IPS DF 4.7 (cell line): ENCODE results near the gene TH.

Experiments used
- DNase-seq: peaks from one replicate; pipeline ENCODE4 v3.0.0-alpha.2; 2013; ENCODE audit warnings: low spot score; ENCODE audit errors: extremely low read depth

TH gene

DNA sequence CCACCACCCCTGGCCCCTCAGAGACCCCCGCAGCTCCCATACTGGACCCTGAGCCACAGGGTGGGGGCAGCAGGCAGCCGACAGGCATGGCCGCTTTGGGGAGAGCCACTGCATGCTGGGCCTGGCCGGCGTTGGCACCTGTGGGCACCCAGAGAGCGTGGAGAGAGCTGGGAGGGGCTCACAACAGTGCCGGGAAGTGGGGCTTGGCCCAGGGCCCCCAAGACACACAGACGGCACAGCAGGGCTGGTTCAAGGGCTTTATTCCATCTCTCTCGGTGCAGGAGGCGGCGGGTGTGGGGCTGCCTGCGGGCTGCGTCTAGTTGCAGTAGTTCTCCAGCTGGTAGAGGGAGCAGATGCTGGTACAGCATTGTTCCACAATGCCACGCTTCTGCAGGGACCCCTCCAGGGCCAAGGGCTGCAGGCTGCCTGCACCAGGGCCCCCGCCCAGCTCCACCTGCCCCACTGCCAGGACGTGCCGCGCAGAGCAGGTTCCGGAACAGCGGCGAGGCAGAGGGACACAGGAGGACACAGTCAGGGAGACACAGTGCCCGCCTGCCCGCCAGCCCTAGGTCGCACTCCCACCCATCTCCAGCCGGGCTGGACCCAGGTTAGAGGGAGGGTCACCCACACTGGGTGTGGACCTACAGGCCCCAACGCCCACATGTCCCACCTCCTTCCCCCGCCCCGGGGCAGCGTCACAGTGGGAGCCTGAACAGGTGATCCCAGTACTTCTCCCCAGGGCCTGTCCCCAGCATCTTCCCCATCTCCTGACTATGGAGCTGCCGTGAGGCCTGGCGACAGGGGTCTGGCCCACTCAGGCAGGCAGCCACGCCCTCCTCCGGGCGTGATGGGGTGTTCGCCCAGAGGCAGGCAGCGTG, 11.8 kb downstream of the TH start:
- no peak for DNase-seq

DNA sequence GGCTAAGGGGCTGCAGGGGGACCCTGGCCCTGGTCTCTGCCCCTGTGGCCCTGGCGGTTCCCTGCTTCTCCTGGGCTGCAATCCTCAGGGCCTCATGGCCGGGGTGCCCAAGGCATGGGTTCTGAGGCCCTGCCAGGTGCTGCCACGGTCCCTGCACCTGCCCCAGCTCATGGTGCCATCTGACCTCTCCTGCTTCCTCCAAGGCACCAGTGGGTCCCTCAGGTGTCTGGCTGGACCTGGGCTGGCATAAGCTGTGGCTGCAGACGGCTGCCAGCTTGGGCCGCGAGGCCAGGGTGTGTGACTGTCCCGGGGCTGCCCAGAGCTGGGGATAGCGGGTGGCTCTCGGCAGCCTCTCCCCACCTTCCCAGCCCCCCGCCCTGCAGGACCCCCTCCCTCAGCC, 12.6 kb downstream of the TH start:
- no peak for DNase-seq

DNA sequence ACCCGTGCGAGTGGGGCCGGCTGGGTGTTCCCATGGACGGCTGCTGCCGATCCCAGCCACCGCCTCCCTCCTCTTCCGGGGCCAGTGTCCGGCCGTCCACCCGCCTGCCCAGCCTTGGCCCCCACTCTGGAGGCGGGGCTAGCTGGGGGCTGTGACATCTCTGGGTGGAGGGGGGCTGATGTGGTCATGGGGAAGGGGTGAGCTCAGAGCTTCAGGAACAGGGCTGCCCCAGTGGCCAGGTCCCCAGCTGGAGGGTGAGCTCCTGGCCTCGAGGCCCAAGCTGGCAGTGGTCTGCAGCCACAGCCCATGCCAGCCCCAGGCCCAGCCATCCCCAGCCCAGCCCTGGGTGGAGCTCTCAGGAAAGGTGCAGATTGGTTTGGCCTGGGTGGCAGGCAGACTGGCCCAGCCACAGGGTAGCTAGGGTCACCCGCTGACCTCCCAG, 13.3 kb downstream of the TH start:
- DNase-seq, result no peak

DNA sequence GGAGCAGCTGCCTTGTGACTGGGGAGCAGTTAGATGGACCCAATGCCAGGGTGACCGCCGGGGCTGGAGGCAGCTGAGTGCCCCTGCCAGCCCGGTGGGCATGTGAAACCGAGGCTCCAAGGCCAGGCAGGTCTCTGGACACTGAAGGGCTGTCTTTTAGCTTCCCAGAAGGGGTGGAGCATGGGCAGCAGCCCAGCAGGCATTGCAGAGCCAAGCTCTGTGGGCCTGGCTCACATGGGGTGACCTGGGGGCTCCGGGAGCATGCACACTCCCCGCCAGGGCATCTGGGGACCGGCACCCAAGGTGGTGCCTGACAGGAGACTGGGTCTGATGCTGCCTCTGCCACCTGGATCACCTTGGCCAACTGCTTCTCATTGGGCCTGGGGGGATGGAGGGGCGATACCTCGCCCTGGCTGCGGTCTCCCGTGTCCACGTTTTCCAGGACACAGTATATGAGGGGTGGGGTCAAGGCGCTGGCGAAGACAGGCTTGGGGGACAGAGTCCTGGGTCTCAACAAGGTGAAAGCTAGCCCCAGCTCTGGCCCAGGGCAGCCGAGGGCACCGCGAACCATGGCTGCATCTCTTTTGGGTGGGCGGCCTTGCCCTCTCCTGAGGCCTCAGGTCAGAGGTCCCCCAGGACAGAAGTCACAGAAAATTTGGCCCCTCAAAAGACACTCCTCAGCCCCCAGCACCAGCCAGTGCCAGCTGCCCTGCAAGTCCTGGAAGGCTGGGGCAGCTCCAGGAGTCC, 14.1 kb downstream of the TH start:
- DNase-seq, result no peak

DNA sequence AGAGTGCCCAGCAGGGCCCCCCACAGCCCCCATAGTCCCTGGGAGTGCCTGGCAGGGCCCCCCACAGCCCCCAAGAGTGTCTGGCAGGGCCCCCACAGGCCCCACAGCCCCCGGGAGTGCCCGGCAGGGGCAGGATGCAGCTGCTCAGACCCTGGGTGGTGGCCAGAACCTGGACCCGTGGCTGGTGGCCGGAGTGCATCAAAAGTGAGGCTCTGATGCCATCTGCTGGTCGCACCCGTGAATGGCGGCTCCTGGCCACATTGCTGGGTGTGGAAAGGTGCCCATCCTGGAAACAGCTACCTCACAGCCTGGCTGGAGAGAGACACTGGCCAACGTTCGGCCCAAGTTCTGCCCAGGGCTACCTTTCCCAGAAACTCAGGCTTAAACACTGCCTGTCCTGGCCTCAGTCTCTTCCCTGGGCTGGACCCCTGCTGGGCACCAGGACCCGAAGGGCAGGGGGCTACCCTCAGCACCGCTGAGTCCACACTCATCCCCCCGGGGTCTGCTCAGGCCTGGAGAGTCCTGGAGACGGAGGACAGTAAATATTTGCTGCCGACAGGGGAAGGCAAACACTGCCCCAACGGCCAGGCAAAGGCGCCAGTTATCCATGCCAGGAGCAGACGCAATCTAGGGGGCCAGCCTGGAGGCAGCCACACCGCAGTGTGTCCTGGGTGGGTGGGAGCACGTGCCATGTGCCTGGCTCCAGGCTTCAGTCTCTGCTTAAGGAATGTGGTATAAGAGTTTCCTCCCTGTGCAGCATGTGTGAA, 15.0 kb downstream of the TH start:
- no peak for DNase-seq

DNA sequence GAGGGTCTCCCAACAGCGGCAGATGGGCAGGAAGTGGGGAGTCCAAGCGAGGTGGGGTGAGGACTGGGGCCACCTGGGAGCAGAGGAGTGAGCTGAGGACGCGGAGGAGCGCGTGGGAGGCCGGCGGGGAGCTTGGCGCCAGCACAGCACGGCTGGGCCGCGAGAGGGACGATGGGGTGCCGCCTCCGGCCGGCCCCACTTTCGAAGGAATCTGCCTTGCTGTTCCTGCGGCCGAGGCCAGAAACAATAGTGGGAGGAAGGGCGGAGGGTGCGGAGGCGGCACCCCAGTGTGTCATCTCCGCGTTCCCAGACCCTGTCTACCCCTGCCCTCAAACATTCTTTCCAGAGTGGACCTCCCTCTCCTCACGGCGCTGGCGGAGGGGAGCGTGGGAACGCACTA, 16.1 kb downstream of the TH start:
- DNase-seq, result no peak

DNA sequence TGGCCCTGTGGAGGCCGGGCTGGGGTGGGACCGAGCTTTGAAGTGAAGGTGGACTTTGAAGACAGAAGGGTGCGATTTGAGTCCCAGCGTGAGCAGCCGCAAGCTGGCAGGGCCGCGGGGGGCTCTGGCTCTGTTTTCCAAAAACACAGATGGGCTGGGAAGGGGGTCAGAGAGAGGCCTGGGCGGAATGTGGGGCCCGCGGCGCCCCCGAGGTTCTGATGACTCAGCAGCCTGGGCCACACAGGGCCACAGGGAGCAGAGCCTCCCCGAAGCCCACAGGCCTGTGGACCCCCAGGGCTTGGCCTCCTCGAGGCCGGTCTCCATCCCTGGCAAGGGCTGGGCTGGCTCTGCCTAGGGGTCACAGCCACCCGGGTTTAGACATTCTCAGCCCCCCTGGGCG, 16.7 kb downstream of the TH start:
- DNase-seq, result no peak

DNA sequence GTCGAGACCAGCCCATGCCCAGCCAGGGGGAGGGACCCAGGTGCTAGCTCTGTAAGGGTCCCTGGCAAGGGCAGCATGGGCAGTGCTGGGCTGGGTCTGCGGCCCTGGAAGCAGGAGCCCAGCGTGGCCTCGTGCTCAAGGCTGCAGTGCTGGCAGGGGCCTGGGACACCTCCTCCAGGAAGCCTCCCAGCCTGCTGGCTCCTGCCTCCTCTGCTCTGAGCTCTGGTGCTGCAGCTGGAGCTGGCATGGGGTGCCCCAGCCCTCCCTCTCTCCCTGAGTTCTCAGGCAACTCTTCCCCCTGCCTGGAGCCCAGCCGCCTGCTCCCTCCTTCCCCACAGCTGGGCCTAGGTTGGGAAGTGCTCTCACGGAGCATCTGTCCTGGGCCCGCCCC, 17.4 kb downstream of the TH start:
- no peak for DNase-seq

DNA sequence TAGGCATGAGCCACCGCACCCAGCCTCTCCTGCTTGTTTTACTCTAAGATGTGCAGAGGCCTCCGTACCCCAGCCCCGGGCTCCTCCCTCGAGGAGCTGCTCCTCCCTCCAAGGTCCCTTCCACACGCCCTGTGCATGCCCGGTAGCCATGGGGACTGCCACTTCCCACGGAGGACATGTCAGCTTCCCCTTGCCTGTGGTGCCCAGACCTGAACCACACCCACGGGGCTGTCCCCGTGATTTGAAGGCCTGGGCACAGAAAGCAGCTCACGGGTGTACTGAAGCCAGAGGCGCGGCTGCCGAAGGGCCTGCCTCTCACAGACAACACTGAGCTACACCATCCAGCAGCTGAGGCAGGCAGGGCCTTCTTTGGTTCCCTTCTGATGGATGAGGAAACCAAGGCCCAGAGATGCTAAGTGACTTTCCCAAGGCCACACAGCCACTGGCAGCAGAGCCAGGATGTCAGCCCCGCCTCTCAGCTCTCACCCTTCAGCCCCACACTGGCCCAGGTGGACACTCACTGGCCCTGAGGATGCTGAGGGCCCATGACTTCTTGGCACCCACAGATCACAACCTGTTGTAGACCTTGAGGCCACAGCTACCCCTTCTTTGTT, 17.9 kb downstream of the TH start:
- no peak for DNase-seq

DNA sequence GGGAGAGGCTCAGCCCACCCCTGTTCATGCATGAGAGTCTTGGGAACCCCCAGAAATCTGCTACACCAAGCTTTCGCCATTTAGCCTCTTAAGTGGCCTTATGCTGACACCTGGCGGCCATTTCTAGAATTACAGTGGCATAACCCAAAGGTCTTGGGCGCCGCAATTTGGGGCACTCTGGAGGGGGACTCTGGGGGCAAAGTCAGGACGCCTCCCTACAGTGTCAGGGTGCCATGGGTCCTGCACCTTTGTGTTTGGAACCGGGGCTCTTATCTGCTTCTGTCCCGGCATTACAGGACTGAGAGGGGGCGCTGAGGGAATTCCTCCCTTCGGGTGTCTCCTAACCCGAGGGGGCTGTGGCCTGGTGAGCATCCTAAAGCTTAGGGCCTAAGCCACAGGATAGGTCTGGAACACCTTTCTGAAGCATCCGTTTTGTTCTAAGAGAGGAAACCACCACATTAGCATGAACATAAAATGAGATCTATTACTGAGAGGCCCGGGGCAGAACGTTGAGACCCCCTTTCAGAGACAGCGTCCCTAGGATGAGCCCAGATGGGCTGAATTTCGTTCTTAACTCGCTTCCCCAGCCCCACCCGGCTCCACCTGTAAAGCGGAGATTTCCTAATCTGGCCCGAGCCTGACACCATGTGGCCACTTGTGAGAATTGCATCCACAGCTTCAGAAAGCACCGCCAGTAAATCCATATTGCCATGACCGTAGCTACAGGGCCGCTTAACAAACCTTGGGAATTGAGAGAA, 19.9 kb downstream of the TH start:
- no peak for DNase-seq

DNA sequence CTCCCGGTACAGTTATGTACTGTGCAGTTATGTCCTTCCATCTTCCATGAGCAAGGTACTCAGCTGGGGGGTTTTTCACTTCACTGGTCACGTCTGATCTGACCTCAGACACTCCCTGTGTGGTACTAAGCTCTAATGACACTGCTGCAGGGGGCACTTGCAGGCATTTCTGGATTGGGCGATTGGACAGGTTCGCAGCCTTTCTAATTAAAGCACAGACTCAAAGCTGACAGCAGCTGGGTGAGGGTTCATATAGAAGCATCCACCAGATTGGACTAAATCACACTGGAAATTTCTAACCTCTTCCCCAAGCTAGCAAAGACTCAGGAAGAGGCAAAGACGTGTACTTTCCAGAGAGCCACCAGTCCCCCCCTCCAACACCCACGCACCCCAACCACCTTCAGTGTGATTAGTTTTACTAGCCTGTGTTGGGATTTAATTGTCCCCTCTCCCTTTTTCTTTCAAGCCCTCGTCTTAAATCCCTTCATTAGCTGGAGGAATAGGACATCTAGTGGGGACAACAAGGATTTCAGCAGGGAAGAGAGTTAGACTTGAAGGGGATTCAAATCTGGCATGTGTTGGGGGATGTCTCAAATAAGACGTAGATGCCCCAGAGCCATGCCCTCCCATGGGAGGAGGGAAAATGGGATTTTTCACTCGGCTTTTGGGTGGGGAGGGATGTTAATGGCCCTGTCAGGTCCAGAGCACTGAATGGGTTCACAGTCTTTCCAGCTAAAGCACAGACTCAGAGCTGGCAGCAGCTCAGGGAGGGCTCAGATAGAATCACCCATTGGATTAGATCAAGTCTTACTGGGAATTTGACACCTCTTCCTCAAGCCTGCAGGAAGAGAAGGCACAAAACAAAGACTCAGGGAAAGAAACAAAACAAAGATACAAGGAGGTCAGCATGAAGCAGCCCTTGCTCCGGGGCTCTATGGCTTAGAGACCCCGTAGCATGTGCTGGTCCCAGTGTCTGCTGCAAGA, 21.5 kb downstream of the TH start:
- no peak for DNase-seq

DNA sequence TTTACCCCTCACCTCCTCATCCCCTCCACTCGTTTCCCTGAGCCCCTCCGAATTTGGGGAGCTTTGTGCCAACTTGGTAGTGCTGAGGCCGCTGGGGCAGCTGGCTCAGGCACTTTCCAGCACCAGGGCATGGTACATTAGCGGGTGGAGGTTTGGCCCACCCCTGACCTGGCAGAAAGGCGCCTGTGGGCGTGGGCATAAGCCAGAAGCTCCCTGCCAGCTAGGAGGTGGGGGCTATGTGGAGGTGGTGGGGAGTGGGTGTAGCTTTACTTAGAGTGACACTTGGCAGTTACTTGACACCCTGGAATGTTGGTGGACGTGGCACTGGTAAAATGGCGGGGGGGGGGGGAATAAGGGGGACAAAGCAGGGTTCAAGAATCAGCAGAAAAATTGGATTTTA, 22.2 kb downstream of the TH start:
- DNase-seq, result no peak

DNA sequence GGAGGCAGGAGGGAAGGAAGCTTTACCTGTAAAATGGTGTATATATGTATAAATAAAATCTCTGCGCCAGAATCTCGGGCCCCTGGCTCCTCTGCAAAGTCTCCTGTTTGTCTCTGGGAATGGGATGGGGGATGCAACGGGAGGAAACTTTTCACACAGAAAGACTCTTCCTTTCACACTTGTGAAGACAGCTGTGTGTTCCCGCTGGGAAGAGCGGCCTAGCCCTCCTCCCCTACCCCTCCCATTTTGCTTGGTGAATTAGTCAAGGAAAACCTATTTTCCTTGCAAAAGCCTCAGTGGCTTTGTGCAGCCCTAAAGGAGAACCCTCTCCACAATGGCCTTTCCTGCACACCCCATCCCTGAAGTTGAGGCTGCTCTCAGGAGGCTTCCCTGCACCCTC, 23.0 kb downstream of the TH start:
- no peak for DNase-seq

DNA sequence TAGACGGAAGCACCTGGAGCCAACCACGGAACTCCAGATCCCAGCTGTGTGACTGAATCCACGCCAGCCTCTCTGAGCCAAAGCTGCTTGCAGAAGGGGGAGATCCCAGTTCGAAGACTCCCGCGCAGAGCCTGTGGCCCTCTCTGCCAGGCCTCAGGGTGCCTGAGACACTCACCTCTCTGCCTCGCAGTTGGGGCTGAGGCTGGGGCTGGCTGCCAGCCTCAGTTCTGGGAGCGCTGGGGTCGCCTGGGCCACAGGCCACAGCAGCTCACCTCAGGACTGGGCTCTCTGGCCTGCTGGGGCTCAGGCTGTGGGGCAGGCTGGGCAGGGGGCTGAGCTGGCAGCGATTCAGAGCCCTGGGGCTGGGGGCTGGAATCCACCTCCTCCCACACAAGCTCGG, 24.2 kb downstream of the TH start:
- DNase-seq, result no peak

DNA sequence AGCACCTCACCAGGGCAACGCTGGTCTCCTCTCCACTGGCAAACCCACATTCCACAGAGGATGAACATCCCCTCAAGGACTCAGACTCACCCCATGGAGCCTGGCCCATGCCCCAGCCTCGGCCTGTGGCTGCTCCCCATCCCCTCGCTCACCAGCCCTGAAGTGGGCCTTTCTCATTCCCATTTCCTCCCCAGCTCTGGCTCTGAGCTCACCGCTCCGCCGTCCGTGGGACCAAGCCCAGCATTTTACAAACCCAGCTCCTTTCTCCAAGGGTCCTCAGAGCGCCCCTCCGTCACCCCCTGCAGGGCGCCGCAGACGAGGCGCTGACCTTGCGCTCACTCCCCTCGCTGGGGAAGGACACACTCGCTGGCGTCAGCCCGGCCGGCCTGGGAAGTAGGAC, 25.6 kb downstream of the TH start:
- no peak for DNase-seq

DNA sequence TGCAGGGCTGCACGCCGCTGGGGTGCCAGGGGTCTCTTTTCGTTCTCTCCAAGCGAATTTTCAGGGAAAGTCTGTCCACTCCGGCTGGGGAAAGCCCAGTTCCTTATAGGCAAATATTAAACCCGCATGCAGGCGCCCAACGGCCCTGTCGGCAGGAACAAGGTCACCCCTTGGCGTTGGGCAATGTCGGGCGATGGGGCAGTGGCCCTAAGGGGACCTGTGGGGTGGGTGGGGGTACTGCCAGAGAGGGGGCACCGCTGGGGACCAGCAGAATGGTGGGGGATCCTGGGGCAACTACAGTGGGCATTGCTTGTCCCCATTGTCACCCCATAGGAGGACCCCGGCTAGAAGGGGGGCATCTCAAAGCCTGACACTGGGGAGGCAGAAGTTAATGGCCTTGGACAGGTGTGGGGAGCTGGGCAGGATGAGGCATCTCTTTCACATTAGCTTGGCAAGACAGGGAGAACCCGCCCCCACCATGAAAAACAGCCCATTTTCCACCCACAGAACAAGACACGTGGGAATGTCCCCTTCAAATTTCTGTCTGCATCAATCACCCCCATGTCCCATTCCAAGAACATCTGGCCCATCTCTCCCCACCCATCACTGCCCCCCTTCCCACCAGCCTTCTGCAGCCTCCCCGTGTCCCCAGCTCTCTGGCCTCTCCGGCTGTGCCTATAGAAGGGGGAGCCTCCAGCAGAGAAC, 26.9 kb downstream of the TH start:
- DNase-seq, result no peak

DNA sequence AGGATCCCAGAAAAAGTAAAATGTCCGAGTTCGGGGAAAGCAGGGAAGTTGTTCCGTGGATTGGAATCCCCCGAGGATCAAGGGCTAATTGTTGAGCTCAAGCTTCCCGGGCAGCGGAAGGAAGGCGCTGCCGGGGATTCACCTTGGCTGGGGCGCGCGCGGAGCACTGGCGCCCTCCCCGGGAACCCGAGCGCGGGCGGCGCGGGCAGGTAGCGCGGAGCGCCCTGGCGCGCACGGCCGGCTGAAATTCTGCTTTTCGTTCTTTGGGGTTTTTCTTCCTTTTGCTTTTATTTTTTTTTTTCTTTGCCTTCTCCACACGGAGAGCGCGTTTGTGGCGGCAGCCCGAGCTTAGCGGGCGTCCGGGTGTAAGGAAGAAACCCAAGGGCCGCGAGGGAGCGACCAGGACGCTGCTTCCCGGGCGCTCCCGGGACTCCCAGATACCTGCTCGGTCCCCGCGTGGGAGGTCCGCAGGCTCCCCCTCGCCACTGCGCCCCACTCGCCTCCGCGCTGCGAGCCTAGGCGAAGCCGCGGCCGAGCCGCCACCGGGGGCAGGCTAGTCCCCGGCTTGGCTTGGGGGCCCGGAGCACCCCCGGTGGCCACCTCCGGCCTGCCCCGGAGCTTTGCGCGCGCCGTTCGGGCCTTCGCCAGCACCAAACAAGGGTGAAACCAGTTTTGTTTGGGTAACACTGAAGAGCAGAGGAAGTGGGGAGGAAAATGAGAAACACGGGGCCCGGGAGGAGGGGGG, 27.6 kb downstream of the TH start:
- DNase-seq, result no peak

DNA sequence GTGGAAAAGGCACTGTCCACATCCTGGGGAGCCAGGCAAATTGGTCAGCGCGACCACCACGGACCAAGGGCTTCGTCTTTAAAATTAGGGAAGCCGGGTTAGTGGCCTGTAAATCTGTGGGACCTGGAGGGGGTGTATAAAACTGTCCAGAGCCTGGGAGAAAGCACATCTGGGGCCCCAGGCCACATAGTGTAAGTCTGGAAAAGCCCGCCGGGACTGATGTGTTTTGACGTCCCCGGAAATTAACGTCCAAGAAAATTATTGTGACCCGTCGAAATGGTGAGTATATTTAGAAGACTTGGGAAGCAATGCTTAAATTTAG, 28.2 kb downstream of the TH start:
- DNase-seq, result no peak
